Activated CD4-positive, alpha-beta T cell treated with anti-CD3 and anti-CD28 coated beads for 36 hours (primary cell): ENCODE data around the gene PGLYRP2. TPM values are rescaled to one million over a fixed set of nuclear protein-coding genes. Genes with fewer than 3 reads are reported as not detected.

Experiments used
- ATAC-seq: fragments of 200-7000 bp; cut with Tn5 transposase; one replicate; pipeline ENCODE4 v1.10.0; 2021; ENCODE audit warnings: mild to moderate bottlenecking, moderate library complexity
- CTCF ChIA-PET: fragments of 350-600 bp; sonication (Branson Sonifier 250); formaldehyde crosslinking; loops from one replicate; lab custom pipeline; 2021; ENCODE audit warnings: antibody characterized with exemption; lab: Charles Lee
- POLR2A ChIA-PET: fragments of 350-600 bp; sonication (Branson Sonifier 250); formaldehyde crosslinking; loops from one replicate; lab custom pipeline; 2021; ENCODE audit warnings: antibody characterized with exemption, inconsistent platforms; lab: Charles Lee
- DNase-seq: peaks from one replicate; pipeline ENCODE4 v3.0.0-alpha.2; 2020
- H3K27ac Mint-ChIP-seq: one replicate; pipeline ENCODE4 v1.8.0; 2021; ENCODE audit warnings: mixed read lengths
- H3K27me3 Mint-ChIP-seq: one replicate; pipeline ENCODE4 v1.8.0; 2021; ENCODE audit warnings: mixed read lengths
- H3K36me3 Mint-ChIP-seq: one replicate; pipeline ENCODE4 v1.8.0; 2021; ENCODE audit warnings: low read depth, mixed read lengths
- H3K4me1 Mint-ChIP-seq: one replicate; pipeline ENCODE4 v1.8.0; 2021; ENCODE audit warnings: mixed read lengths
- H3K4me3 Mint-ChIP-seq: one replicate; pipeline ENCODE4 v1.8.0; 2021; ENCODE audit warnings: mild to moderate bottlenecking, moderate library complexity, mixed read lengths
- H3K9me3 Mint-ChIP-seq: one replicate; pipeline ENCODE4 v1.8.0; 2021; ENCODE audit warnings: low read depth, mixed read lengths
- intact Hi-C, 2 experiments: fragments of 100-400 bp; cut with DNase I in 1 of 2; cut with micrococcal nuclease in 1 of 2; formaldehyde crosslinking; loops; one replicate each; pipeline versions ENCODE4 v1.14.2 to v1.15.1; 2022 to 2024; cut with DNase I, micrococcal nuclease
- total RNA-seq, 2 experiments: library from RNA; stranded (reverse); gene quantifications; one replicate each; pipeline ENCODE4 v1.2.3, GENCODE V29; 2021

The PGLYRP2 gene
- total RNA-seq, 2 experiments from 2014 or later, result 0.14 TPM; not detected in 1

- H3K27me3 Mint-ChIP-seq, result no peaks in the 10 kb centered on the region
- peaks cover 12% of the 10 kb centered on the region for H3K4me1 Mint-ChIP-seq
- DNase-seq, result no peak
- no peak overlapping the region for H3K4me3 Mint-ChIP-seq
- ChIA-PET CTCF (interaction anchor here (0.6 to 1.0 kb wide), 2 partner anchors 26 to 1551 kb away, joined by 3 read pairs; no protein-coding TSS in a partner anchor), POLR2A (no interaction called here)
- H3K9me3 Mint-ChIP-seq, result no peaks in the 10 kb centered on the region
- no peak for ATAC-seq
- peaks cover 5% of the 10 kb centered on the region for H3K36me3 Mint-ChIP-seq
- no peak overlapping the region for H3K27ac Mint-ChIP-seq
- intact Hi-C loops, result no loop called here
These were observed 33.4 kb downstream of the PGLYRP2 start for GRCh38 chr19:15445807-15446376.

- Mint-ChIP-seq H3K9me3 (no peaks in the 10 kb centered on the region), H3K36me3 (peaks cover under 1% of the 10 kb centered on the region), H3K4me3 (no peak overlapping the region), H3K27ac (no peak overlapping the region), H3K4me1 (peaks cover 6% of the 10 kb centered on the region), H3K27me3 (no peaks in the 10 kb centered on the region)
- no peak for ATAC-seq
- no peak for DNase-seq
- ChIA-PET POLR2A (no interaction called here), CTCF (no interaction called here)
- intact Hi-C loops, result no loop called here
These were observed 34.1 kb downstream of the PGLYRP2 start for GRCh38 chr19:15445227-15445605.

- intact Hi-C loops, result no loop called here
- no peaks in the 10 kb centered on the region for H3K27me3 Mint-ChIP-seq
- H3K4me1 Mint-ChIP-seq, result peaks cover 5% of the 10 kb centered on the region
- CTCF ChIA-PET, result no interaction called here
- H3K36me3 Mint-ChIP-seq, result no peaks in the 10 kb centered on the region
- DNase-seq (no peak), ATAC-seq (no peak)
- H3K4me3 Mint-ChIP-seq, result no peak overlapping the region
- no peaks in the 10 kb centered on the region for H3K9me3 Mint-ChIP-seq
- no peak overlapping the region for H3K27ac Mint-ChIP-seq
- POLR2A ChIA-PET, result no interaction called here
These were observed 34.6 kb downstream of the PGLYRP2 start for GRCh38 chr19:15444505-15445226.

GRCh38 chr19:15443838-15444237, 35.5 kb downstream of the PGLYRP2 start:
- POLR2A ChIA-PET, result no interaction called here
- Mint-ChIP-seq H3K27me3 (no peaks in the 10 kb centered on the region), H3K9me3 (no peaks in the 10 kb centered on the region), H3K27ac (no peak overlapping the region), H3K4me3 (no peak overlapping the region), H3K36me3 (no peaks in the 10 kb centered on the region), H3K4me1 (peaks cover 4% of the 10 kb centered on the region)
- intact Hi-C loops, result no loop called here
- no peak for DNase-seq
- CTCF ChIA-PET, result interaction anchor here (0.7 kb wide), 1 partner anchor 117 kb away, joined by 3 read pairs; no protein-coding TSS in a partner anchor
- ATAC-seq, result no peak

- Mint-ChIP-seq H3K27ac (no peak overlapping the region), H3K4me3 (no peak overlapping the region), H3K27me3 (no peaks in the 10 kb centered on the region), H3K4me1 (no peaks in the 10 kb centered on the region), H3K36me3 (no peaks in the 10 kb centered on the region), H3K9me3 (no peaks in the 10 kb centered on the region)
- intact Hi-C loops, result no loop called here
- DNase-seq (no peak), ATAC-seq (no peak)
- ChIA-PET POLR2A (no interaction called here), CTCF (interaction anchor here (0.7 kb wide), 1 partner anchor 117 kb away, joined by 3 read pairs; no protein-coding TSS in a partner anchor)
These were observed 36.0 kb downstream of the PGLYRP2 start for GRCh38 chr19:15443325-15443724.

GRCh38 chr19:15442142-15442920, 37.0 kb downstream of the PGLYRP2 start:
- no peaks in the 10 kb centered on the region for H3K27me3 Mint-ChIP-seq
- intact Hi-C loops, result no loop called here
- no peaks in the 10 kb centered on the region for H3K4me1 Mint-ChIP-seq
- H3K9me3 Mint-ChIP-seq, result no peaks in the 10 kb centered on the region
- H3K36me3 Mint-ChIP-seq, result no peaks in the 10 kb centered on the region
- H3K27ac Mint-ChIP-seq, result no peak overlapping the region
- no peak overlapping the region for H3K4me3 Mint-ChIP-seq
- ATAC-seq (no peak), DNase-seq (no peak)
- CTCF ChIA-PET, result no interaction called here
- POLR2A ChIA-PET, result no interaction called here

GRCh38 chr19:15441317-15441716, 38.0 kb downstream of the PGLYRP2 start:
- ChIA-PET POLR2A (no interaction called here), CTCF (no interaction called here)
- ATAC-seq (peak; percentile 38), DNase-seq (no peak)
- intact Hi-C loops, result no loop called here
- H3K36me3 Mint-ChIP-seq, result no peaks in the 10 kb centered on the region
- H3K4me3 Mint-ChIP-seq, result no peak overlapping the region
- H3K9me3 Mint-ChIP-seq, result no peaks in the 10 kb centered on the region
- no peaks in the 10 kb centered on the region for H3K27me3 Mint-ChIP-seq
- H3K27ac Mint-ChIP-seq, result no peak overlapping the region
- peaks cover 1% of the 10 kb centered on the region for H3K4me1 Mint-ChIP-seq

- peaks cover 3% of the 10 kb centered on the region for H3K4me1 Mint-ChIP-seq
- ATAC-seq, result no peak
- ChIA-PET CTCF (no interaction called here), POLR2A (no interaction called here)
- no peaks in the 10 kb centered on the region for H3K36me3 Mint-ChIP-seq
- H3K27ac Mint-ChIP-seq, result no peak overlapping the region
- H3K27me3 Mint-ChIP-seq, result no peaks in the 10 kb centered on the region
- H3K9me3 Mint-ChIP-seq, result no peaks in the 10 kb centered on the region
- no peak for DNase-seq
- intact Hi-C loops, result no loop called here
- H3K4me3 Mint-ChIP-seq, result no peak overlapping the region
These were observed 39.3 kb downstream of the PGLYRP2 start for GRCh38 chr19:15439821-15440641.

GRCh38 chr19:15439078-15439799, 40.1 kb downstream of the PGLYRP2 start:
- intact Hi-C loops, result no loop called here
- ATAC-seq, result no peak

GRCh38 chr19:15438577-15438976, 40.7 kb downstream of the PGLYRP2 start:
- Mint-ChIP-seq H3K4me1 (peaks cover 4% of the 10 kb centered on the region), H3K27me3 (no peaks in the 10 kb centered on the region), H3K4me3 (no peak overlapping the region), H3K36me3 (no peaks in the 10 kb centered on the region), H3K9me3 (no peaks in the 10 kb centered on the region), H3K27ac (no peak overlapping the region)
- intact Hi-C loops, result no loop called here
- ATAC-seq (no peak), DNase-seq (no peak)
- ChIA-PET CTCF (interaction anchor here (0.9 kb wide), 1 partner anchor 14 kb away, joined by 3 read pairs; no protein-coding TSS in a partner anchor), POLR2A (interaction anchor here (0.6 kb wide), 1 partner anchor 351 kb away, joined by 3 read pairs; no protein-coding TSS in a partner anchor)

More at GRCh38 chr19:15439078-15439799, 40.1 kb downstream of the PGLYRP2 start:
- no peak overlapping the region for H3K4me3 Mint-ChIP-seq
- H3K4me1 Mint-ChIP-seq, result peaks cover 3% of the 10 kb centered on the region
- H3K36me3 Mint-ChIP-seq, result no peaks in the 10 kb centered on the region
- ChIA-PET CTCF (no interaction called here), POLR2A (no interaction called here)
- DNase-seq, result no peak
- no peaks in the 10 kb centered on the region for H3K9me3 Mint-ChIP-seq
- no peak overlapping the region for H3K27ac Mint-ChIP-seq
- no peaks in the 10 kb centered on the region for H3K27me3 Mint-ChIP-seq
